ENCODE measurements around the gene SCNN1B. TPM values are rescaled to one million over a fixed set of nuclear protein-coding genes. Genes with fewer than 3 reads are reported as not detected.

The SCNN1B gene
- total RNA-seq, 3 donors from 2014 or later: 3.0 to 18.0 (median 18.0) TPM

- Histone ChIP-seq H3K4me1 (no peaks in the 10 kb centered on the region), H3K4me3 (no peak overlapping the region), H3K9me3 (no peaks in the 10 kb centered on the region), H3K36me3 (no peaks in the 10 kb centered on the region), H3K27me3 (no peaks in the 10 kb centered on the region), H3K27ac (no peak overlapping the region)
- intact Hi-C loops (cut with DNase I; ENCODE audit: low total_unique reads): no loop called here
- TF ChIP-seq CTCF (IDR thresholded peaks at IDR 0.05): no peak
- TF ChIP-seq POLR2A (IDR thresholded peaks at IDR 0.05): no peak
- TF ChIP-seq POLR2AphosphoS5 (IDR thresholded peaks at IDR 0.05): no peak
- no peak for DNase-seq (ENCODE audit: low spot score in 2 of 2)
Observed at GRCh38 chr16:23269248-23269953, 32.7 kb upstream of the SCNN1B start.

GRCh38 chr16:23270654-23271053, 31.4 kb upstream of the SCNN1B start:
- no peak overlapping the region for H3K27ac ChIP-seq
- DNase-seq (ENCODE audit: low spot score in 2 of 2): no peak
- H3K27me3 ChIP-seq: no peaks in the 10 kb centered on the region
- TF ChIP-seq POLR2AphosphoS5 (IDR thresholded peaks at IDR 0.05) (no peak), POLR2A (IDR thresholded peaks at IDR 0.05) (no peak), CTCF (IDR thresholded peaks at IDR 0.05) (no peak)
- no peaks in the 10 kb centered on the region for H3K9me3 ChIP-seq
- no peaks in the 10 kb centered on the region for H3K36me3 ChIP-seq
- no peaks in the 10 kb centered on the region for H3K4me1 ChIP-seq
- no peak overlapping the region for H3K4me3 ChIP-seq
- intact Hi-C loops (cut with DNase I; ENCODE audit: low total_unique reads): no loop called here

DNA sequence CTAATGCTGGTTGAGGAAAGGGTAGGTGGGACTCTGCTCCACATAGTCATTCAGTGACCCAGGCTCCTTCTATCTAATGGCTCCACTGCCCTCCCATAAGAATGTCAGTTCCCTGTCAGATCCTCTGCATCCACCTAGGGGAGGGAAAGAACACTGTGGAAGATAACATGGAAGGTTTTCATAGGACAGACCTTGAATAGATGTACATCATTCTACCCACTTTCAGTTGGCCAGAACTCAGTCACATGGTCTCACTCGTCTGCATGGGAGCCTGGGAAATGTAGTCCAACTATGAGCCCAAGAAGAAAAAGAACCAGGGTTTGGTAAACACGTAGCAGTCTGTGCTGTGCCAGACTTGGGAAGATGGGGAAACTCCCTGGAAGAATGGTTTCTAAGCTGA, 27.1 kb upstream of the SCNN1B start:
- H3K27ac ChIP-seq: no peak overlapping the region
- H3K4me1 ChIP-seq: no peaks in the 10 kb centered on the region
- TF ChIP-seq CTCF (IDR thresholded peaks at IDR 0.05) (no peak), POLR2AphosphoS5 (IDR thresholded peaks at IDR 0.05) (no peak), POLR2A (IDR thresholded peaks at IDR 0.05) (no peak)
- H3K36me3 ChIP-seq: no peaks in the 10 kb centered on the region
- H3K27me3 ChIP-seq: no peaks in the 10 kb centered on the region
- DNase-seq (ENCODE audit: low spot score in 2 of 2): no peak
- H3K9me3 ChIP-seq: no peaks in the 10 kb centered on the region
- intact Hi-C loops (cut with DNase I; ENCODE audit: low total_unique reads): no loop called here
- H3K4me3 ChIP-seq: no peak overlapping the region

GRCh38 chr16:23276821-23277220, 25.3 kb upstream of the SCNN1B start:
- no peaks in the 10 kb centered on the region for H3K27me3 ChIP-seq
- H3K27ac ChIP-seq: no peak overlapping the region
- H3K4me3 ChIP-seq: no peak overlapping the region
- no peak for DNase-seq (ENCODE audit: low spot score in 2 of 2)
- H3K4me1 ChIP-seq: no peaks in the 10 kb centered on the region
- H3K9me3 ChIP-seq: no peaks in the 10 kb centered on the region
- no peak for TF ChIP-seq POLR2AphosphoS5 (IDR thresholded peaks at IDR 0.05)
- intact Hi-C loops (cut with DNase I; ENCODE audit: low total_unique reads): no loop called here
- no peaks in the 10 kb centered on the region for H3K36me3 ChIP-seq

GRCh38 chr16:23278031-23278430, 24.1 kb upstream of the SCNN1B start:
- intact Hi-C loops (cut with DNase I; ENCODE audit: low total_unique reads): no loop called here
- Histone ChIP-seq H3K27ac (peak overlapping the region; percentile 26 to 55), H3K36me3 (no peaks in the 10 kb centered on the region), H3K4me1 (peaks cover 0 to 3% of the 10 kb centered on the region in 2 donors), H3K9me3 (no peaks in the 10 kb centered on the region), H3K4me3 (no peak overlapping the region), H3K27me3 (no peaks in the 10 kb centered on the region)
- DNase-seq (ENCODE audit: low spot score in 2 of 2): no peak
- TF ChIP-seq POLR2AphosphoS5 (IDR thresholded peaks at IDR 0.05): no peak
- no peak for TF ChIP-seq CTCF (IDR thresholded peaks at IDR 0.05)
- no peak for TF ChIP-seq POLR2A (IDR thresholded peaks at IDR 0.05)

Data from breast epithelium (tissue), 4 donors.